Measurements from ENCODE around the gene VAV3.

DNA sequence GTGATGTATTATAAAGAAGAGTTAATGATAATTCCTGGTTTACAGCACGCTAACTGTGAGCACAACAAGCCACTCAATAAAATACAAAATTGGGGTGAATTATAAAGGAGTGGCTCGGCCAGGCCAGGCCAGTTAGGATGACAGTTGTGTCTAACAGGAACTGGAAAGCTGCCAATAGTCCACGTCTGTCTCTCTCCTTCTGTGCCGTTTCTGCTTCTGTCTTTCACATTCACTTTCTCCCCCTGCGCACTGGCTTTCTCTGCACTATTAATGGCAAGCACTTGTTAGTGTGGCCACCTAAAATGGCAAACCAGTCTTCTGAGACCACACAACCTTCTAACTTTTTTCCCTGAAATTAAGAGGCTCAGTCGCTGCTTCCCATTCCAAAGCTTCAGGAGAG, 429.9 kb downstream of the VAV3 start:
- TF ChIP-seq, protein P1, sequence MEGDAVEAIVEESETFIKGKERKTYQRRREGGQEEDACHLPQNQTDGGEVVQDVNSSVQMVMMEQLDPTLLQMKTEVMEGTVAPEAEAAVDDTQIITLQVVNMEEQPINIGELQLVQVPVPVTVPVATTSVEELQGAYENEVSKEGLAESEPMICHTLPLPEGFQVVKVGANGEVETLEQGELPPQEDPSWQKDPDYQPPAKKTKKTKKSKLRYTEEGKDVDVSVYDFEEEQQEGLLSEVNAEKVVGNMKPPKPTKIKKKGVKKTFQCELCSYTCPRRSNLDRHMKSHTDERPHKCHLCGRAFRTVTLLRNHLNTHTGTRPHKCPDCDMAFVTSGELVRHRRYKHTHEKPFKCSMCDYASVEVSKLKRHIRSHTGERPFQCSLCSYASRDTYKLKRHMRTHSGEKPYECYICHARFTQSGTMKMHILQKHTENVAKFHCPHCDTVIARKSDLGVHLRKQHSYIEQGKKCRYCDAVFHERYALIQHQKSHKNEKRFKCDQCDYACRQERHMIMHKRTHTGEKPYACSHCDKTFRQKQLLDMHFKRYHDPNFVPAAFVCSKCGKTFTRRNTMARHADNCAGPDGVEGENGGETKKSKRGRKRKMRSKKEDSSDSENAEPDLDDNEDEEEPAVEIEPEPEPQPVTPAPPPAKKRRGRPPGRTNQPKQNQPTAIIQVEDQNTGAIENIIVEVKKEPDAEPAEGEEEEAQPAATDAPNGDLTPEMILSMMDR (IDR thresholded peaks at IDR 0.05; ENCODE audit: low read depth, low read length, poor library complexity, severe bottlenecking) = no peak
- no peak for TF ChIP-seq EZH2phosphoT487 (IDR thresholded peaks at IDR 0.05; ENCODE audit: borderline replicate concordance, low read length)
